Measurements from ENCODE around the gene ARHGDIA. TPM values are rescaled to one million over a fixed set of nuclear protein-coding genes. Genes with fewer than 3 reads are reported as not detected.

Gene ARHGDIA
- total RNA-seq, 2 donors from 2014 or later: 384 to 814 TPM

DNA sequence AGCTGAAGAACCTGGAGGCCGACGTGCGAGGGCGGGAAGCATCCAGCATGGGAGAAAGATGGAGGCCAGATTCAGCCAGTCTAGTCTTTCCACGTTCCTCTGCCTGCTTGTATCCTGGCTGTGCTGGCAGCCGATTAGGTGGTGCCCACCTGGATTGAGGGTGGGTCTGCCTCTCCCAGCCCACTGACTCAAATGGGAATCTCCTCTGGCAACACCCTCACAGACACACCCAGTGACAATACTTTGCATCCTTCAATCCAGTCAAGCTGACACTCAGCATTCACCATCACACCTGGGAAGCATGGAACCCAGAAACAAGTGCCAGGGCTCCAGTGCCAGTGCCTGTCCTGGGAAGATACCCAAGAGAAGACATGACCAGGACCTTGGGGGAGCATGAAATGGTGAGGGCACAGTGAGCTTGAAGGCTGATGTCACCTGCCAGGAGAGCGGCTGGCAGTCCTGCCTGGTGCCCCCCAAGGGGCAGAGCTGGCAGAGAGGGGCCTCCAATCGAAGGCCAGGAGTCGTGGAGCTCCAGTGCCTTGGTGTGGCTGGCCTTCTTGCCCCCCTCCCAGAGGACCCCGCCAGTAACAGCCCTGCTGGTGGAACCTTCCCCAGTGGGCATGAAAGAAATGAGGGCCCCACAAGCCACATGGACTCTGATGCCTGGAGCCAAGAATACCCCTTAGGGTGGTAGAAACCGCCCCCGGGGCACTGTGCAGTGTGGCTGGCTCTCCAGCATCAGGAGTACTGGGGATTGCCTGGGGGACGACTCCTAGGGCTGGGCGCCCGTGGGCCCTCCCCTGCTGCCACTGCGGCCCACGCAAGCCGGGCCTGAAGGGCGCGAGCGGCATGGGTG, 30.3 kb upstream of the ARHGDIA start:
- Mint-ChIP-seq H3K27ac (no peak overlapping the region), H3K4me1 (peaks cover 8% of the 10 kb centered on the region), H3K4me3 (peak overlapping the region; percentile 43), H3K27me3 (peaks cover 7% of the 10 kb centered on the region), H3K36me3 (ENCODE audit: low read depth) (peaks cover 49% of the 10 kb centered on the region), H3K9me3 (no peaks in the 10 kb centered on the region)
- no peak for ATAC-seq (replicated peaks)

DNA sequence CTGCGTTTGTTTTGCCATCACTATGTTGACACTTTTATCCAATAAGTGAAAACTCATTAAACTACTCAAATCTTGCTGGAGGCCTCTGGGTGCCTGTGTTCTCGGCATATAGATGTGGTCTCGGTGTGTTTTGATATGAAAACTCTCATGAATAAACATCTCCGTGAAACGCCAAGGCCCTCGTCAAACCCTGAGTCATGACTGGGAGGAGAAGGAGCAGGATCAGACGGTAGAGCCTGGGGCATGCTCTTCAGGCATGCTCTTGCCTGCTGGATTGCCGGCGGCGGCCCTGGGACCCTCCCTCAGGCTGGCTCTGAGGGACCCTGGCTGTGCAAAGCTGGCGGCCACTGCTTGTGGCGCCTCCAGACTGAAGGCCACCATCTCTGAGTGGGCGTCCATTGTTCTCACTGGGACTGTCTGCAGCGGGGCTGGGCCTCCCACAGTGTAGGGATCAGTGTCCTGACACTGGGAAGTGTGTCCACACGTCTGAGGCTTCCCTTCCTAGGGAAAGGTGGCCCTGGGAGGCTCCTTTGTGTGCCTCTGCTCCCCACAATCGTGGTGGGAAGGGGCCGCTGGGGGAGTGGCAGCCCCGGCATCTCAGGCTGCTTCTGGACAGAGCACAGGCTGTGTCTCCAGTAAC, 29.2 kb upstream of the ARHGDIA start:
- Mint-ChIP-seq H3K4me3 (peak overlapping the region; percentile 43), H3K27ac (no peak overlapping the region), H3K27me3 (peaks cover 7% of the 10 kb centered on the region), H3K4me1 (peaks cover 8% of the 10 kb centered on the region), H3K36me3 (ENCODE audit: low read depth) (peaks cover 60% of the 10 kb centered on the region), H3K9me3 (no peaks in the 10 kb centered on the region)
- no peak for ATAC-seq (replicated peaks)

DNA sequence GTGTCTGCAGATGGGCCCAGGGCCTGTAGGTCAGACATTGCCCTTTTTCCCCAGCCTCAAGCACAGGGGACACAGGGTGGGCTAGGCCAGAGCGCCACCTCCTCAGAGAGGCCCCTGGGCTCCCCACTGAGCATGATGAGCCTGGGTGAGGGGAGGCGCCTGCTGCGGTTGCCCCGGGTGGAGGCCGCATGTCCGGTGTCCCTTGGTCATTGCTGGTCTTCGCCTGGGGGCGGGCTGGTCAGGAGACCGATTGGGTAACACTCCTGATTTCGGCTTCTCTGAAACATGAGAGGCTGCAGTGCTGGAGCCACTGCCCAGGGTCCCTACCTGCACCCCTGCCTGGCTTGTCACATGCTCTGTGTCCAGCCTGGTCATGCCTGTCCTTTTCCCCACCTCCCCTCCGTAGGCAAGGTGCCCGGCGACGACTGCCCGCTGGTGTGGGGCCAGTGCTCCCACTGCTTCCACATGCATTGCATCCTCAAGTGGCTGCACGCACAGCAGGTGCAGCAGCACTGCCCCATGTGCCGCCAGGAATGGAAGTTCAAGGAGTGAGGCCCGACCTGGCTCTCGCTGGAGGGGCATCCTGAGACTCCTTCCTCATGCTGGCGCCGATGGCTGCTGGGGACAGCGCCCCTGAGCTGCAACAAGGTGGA, 28.5 kb upstream of the ARHGDIA start:
- H3K27ac Mint-ChIP-seq: no peak overlapping the region
- peaks cover 67% of the 10 kb centered on the region for H3K36me3 Mint-ChIP-seq (ENCODE audit: low read depth)
- peaks cover 7% of the 10 kb centered on the region for H3K27me3 Mint-ChIP-seq
- no peak overlapping the region for H3K4me3 Mint-ChIP-seq
- no peak for ATAC-seq (replicated peaks)
- H3K4me1 Mint-ChIP-seq: peaks cover 8% of the 10 kb centered on the region
- H3K9me3 Mint-ChIP-seq: no peaks in the 10 kb centered on the region

DNA sequence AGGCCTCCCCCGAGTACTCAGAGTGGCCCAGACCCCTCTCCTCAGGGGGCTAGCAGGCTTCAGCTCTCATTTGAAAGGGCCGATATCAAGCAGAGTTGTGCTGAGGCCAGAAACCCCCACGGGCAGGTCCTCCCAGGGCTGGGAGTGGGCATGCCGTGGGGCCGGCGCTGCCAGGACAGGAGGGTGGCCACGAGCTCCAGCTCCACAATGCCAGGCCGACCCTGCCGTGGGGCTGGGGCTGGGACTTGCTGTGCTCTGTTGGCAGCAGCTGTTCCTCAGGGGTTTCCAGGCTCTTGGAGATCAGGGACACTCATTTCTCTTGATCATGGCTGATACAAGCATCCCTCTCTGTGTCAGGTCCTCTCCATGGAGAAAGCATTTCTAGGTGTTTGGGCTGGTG, 27.7 kb upstream of the ARHGDIA start:
- Mint-ChIP-seq H3K9me3 (no peaks in the 10 kb centered on the region), H3K27ac (no peak overlapping the region), H3K27me3 (peaks cover 7% of the 10 kb centered on the region), H3K4me1 (peaks cover 8% of the 10 kb centered on the region), H3K36me3 (ENCODE audit: low read depth) (peaks cover 72% of the 10 kb centered on the region), H3K4me3 (no peak overlapping the region)
- no peak for ATAC-seq (replicated peaks)

DNA sequence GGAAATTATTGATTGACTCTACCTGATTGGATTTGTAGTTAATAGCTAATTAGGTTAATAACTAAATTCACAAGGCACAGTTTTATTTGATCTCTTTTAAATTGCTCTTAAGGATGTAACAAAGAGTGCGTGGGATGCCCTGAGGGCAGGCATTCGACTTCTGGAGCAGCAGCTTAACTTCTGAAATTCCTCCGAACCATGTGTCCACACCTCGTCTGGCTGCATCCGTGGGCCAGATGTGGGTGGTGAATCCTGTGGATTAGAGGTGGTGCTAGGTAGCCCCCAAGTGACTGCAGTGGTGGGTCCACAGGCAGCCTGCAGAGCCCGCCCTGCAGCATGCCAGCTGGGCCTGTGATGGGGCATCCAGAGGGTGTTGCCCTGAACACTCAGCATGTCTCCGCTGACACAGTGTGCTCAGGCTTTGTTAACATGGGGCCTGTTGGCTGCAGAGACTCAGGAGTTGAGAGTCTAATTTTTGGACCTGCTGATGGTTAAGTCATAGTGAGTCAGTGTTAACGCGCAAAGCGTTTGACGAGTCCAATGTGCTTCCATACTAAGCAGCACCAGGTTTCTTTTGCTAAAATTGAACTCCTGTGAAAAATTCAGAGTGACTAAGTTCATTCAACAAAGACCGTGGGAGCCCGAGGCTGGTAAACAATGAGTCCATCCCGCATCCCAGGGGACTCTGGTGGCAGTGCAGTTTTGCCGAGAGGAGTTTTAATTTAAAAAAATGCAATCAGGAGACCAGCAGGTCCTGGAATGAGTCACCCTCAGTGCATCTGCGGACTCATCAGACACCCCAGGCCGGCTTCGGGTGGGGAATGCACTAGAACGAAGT, 27.1 kb upstream of the ARHGDIA start:
- H3K36me3 Mint-ChIP-seq (ENCODE audit: low read depth): peaks cover 78% of the 10 kb centered on the region
- peaks cover 8% of the 10 kb centered on the region for H3K4me1 Mint-ChIP-seq
- H3K4me3 Mint-ChIP-seq: no peak overlapping the region
- ATAC-seq (replicated peaks): no peak
- H3K27ac Mint-ChIP-seq: no peak overlapping the region
- H3K27me3 Mint-ChIP-seq: peaks cover 7% of the 10 kb centered on the region
- no peaks in the 10 kb centered on the region for H3K9me3 Mint-ChIP-seq

DNA sequence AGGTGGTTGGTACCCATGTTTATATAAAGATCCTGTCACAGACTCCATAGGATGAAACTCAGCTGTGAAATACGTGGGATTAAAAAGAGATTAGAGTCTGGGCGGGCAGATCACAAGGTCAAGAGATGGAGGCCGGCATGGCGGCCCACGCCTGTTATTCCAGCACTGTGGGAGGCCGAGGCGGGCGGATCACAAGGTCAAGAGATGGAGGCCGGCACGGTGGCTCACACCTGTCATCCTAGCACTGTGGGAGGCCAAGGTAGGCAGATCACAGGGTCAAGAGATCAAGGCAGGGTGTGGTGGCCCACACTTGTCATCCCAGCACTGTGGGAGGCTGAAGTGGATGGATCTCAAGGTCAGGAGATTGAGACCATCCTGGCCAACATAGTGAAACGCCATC, 24.3 kb upstream of the ARHGDIA start:
- H3K36me3 Mint-ChIP-seq (ENCODE audit: low read depth): peaks cover 86% of the 10 kb centered on the region
- no peak overlapping the region for H3K4me3 Mint-ChIP-seq
- no peak for ATAC-seq (replicated peaks)
- no peak overlapping the region for H3K27ac Mint-ChIP-seq
- H3K4me1 Mint-ChIP-seq: no peaks in the 10 kb centered on the region
- no peaks in the 10 kb centered on the region for H3K27me3 Mint-ChIP-seq
- H3K9me3 Mint-ChIP-seq: no peaks in the 10 kb centered on the region

DNA sequence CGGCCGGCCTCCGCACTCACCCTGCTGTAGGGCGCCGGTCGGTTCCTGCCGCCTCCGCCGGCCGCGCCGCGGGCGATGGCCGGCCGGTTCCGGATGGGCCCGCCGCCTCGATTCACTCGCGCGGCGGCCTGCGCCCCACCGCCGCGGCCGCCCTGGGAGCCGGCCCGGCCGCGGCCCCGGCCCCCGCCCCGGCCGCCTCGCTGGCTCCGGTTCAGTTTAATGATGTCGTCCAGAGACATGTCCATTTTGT, 20.1 kb upstream of the ARHGDIA start:
- ATAC-seq (replicated peaks): peak; percentile 9
- Mint-ChIP-seq H3K4me3 (peak overlapping the region; percentile 79), H3K36me3 (ENCODE audit: low read depth) (peaks cover 86% of the 10 kb centered on the region), H3K27ac (peak overlapping the region; percentile 93), H3K4me1 (peaks cover 12% of the 10 kb centered on the region), H3K9me3 (no peaks in the 10 kb centered on the region), H3K27me3 (no peaks in the 10 kb centered on the region)

DNA sequence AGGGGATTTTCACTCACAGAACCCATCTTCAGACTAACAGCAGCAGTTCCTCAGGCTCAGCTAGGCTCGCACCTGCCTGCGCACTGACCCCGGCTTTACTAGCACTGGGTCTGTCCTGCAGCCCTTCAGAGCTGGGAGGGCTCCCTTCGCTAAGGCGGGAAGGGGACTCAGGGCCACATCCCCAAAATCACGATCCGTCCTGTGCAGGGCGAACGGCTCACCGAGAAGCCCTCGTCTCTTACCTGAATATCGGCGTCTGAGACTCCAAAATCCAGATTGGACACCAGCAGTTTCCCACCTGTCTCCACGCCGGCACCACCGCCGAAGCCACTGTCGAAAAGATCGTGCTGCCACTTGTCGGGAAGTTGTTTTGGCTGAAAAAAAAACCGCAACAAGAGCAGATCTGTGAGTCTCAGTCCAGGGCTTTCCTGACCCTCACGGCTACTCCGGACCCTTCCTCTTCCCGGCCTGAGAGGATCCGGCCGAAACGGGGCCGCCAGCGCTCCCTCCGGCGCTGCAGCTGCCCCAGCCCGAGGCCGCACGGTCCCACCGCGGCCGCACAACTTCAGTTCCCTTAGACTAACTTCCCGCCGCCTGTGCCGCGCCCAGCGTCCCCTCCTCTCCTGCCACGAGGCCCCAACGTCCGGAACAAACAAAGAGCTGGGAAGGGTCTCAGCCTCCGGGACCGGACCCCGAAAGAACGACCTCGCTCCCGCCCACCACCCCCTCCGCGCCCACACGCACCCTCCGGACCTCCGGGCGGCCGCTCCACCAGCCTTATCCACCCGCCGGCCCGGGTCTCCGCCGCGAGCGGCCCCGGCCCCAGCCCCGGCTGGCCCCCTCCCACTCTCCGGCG, 19.5 kb upstream of the ARHGDIA start:
- Mint-ChIP-seq H3K27me3 (no peaks in the 10 kb centered on the region), H3K9me3 (no peaks in the 10 kb centered on the region), H3K4me1 (peaks cover 12% of the 10 kb centered on the region), H3K36me3 (ENCODE audit: low read depth) (peaks cover 86% of the 10 kb centered on the region), H3K4me3 (peak overlapping the region; percentile 79), H3K27ac (peak overlapping the region; percentile 93)
- ATAC-seq (replicated peaks): no peak

DNA sequence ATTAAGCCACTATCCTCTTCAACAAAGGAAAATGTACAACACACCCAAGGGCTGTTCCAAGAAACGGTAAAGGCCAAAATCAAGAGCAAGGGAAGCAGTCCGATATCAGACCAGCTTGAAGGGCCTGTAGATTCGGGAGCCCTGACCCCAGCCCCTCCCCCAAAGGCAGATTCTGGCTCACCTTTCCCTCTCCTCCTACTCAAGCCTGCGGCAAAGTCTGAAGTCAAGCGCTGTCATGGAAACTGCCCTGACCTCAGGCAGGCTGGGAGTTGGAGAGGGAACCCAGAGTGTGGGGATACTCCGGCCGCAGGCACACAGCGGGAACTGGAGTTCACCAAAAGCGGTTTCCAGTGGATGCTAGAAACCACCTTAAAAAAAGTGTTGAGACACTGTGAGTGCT, 18.5 kb upstream of the ARHGDIA start:
- Mint-ChIP-seq H3K27ac (peak overlapping the region; percentile 63), H3K27me3 (no peaks in the 10 kb centered on the region), H3K9me3 (no peaks in the 10 kb centered on the region), H3K4me3 (peak overlapping the region; percentile 79), H3K4me1 (peaks cover 12% of the 10 kb centered on the region), H3K36me3 (ENCODE audit: low read depth) (peaks cover 86% of the 10 kb centered on the region)
- no peak for ATAC-seq (replicated peaks)

DNA sequence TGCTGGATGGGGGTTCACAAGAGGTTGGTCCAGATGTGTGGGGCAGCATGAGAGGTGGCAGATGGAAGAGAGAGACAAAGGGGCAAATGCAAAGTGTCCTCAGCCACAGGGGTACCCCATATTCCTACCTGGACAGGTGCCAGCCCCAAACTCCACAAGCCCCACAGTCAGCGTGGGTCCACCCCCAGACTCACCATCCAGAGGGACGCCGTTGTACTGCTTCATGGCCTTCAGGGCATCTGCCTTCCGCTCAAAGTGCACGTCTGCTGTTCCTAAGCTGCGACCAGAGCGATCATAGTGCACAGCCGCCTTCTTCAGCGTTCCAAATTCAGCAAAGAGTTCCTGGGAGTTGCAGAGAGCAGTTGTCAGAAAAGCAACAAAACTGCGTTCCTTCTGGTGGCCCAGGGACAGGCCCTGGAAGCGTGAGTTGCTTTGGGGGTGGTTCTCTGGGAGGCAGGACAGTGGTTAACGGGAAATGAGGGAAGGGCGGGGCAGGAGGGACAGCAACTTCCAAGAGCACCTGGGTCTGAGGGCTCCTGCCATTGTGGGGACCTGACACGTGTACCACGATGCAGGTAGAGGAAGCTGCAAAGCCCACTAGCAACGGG, 18.0 kb upstream of the ARHGDIA start:
- no peaks in the 10 kb centered on the region for H3K27me3 Mint-ChIP-seq
- H3K36me3 Mint-ChIP-seq (ENCODE audit: low read depth): peaks cover 87% of the 10 kb centered on the region
- peaks cover 12% of the 10 kb centered on the region for H3K4me1 Mint-ChIP-seq
- H3K27ac Mint-ChIP-seq: peak overlapping the region; percentile 76
- H3K4me3 Mint-ChIP-seq: peak overlapping the region; percentile 79
- ATAC-seq (replicated peaks): no peak
- H3K9me3 Mint-ChIP-seq: no peaks in the 10 kb centered on the region

DNA sequence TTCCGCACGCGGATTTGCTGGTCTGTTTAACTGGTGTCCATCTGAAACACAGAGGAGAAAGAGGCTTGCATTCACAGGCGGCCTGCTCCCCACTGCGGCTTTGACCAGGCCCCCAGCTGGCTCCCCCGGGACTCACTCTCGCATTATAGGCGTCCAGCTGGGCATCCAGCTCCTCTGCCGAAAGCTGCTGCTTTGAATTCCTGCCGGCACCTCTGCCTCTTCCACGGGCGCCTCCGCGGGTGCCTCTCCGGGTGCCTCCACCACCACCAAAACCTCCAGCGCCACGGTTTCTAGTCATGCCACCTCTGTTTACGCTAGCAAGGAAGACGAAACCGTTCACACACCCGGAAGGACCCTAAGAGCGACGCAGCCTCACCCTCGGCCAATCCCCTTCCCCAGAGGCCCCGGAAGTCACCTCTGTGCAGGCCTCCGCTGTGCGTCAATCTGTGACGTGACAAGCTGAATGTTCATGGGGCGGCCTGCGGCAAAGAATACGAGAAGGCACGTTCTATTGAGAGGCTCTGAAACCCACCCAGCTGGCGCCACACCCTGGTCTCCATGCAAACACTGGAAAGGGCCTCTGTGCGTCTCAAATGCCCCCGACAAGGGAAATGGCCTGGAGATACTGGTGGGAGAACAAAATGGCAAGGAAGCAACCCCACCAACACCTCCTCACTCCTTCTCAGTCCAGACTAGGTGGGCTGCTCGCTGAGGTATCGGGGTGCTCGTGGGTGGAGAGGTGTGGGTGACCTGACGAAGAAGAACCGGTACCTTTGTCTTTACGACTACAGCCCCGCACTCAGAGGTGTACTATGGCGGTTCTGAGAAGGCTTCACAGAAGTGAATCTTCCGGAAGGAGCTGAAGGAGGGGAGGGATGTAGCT, 17.2 kb upstream of the ARHGDIA start:
- peaks cover 89% of the 10 kb centered on the region for H3K36me3 Mint-ChIP-seq (ENCODE audit: low read depth)

DNA sequence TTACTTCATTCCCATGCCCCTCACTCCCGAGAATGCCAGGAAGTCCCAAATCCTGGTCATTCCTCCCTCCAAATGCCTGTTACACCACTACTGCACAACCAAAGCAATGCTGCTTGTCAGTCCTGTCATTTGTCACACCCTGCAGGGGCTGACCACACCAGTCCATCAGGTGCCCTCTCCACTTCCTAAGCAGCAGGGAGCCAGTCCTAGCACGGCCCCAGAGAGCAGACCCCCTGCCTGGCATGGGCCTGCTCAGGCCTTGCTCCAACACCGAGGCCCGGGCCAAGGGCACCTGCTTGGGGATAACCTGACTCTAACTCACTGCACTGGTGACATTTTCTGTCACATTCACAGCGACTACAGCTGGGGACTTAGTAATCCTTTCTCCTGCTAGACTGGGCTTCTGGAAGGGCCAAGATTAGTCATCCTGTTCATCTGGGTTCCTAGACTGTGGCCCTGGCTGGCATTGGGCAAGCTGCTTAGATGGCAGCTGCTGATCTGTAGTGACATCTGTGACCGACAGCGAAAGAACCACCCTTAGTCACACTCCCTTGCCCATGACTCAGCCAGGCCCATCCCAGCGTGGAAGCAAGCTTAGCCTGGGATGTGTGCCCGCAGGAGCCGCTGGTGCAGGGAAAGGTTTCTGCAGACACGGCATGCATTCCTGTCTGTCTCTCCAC, 14.9 kb upstream of the ARHGDIA start:
- peak overlapping the region; percentile 69 for H3K27ac Mint-ChIP-seq
- ATAC-seq (replicated peaks): no peak
- H3K4me1 Mint-ChIP-seq: peaks cover 12% of the 10 kb centered on the region
- no peak overlapping the region for H3K4me3 Mint-ChIP-seq
- H3K9me3 Mint-ChIP-seq: no peaks in the 10 kb centered on the region
- H3K36me3 Mint-ChIP-seq (ENCODE audit: low read depth): peaks cover 97% of the 10 kb centered on the region
- H3K27me3 Mint-ChIP-seq: no peaks in the 10 kb centered on the region

More for the DNA sequence above, 17.2 kb upstream of the ARHGDIA start:
- Mint-ChIP-seq H3K27me3 (no peaks in the 10 kb centered on the region), H3K4me3 (peak overlapping the region; percentile 79), H3K9me3 (no peaks in the 10 kb centered on the region), H3K4me1 (peaks cover 12% of the 10 kb centered on the region), H3K27ac (peak overlapping the region; percentile 76)
- no peak for ATAC-seq (replicated peaks)

Data from activated T-helper 17 cell treated with anti-CD3 and anti-CD28 coated beads, Interleukin-2, amount 50 U/mL, for 72 hours (primary cell).